ENCODE measurements around the gene NEIL3.

DNA sequence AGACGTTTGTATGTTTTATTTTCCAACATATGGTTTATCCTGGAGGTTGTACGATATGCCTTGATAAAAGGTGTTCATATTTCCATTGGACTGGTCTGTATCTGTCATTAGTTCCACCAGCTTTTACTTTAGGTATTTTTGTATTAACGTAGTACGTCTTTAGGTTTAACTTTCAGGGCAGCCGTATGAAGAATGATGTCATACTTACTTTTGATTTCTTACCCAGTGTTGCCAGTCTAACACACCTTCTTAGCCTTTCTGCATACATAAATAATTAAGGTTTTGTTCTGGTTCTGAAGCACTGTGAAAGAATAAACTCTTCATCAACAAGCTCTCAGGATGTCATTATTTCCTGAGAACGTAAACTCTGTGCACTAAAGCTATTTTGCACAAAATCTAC lies 18.9 kb upstream of the NEIL3 start:
- TF ChIP-seq POLR2AphosphoS5 (IDR thresholded peaks at IDR 0.05), result no peak
- TF ChIP-seq, protein P1, sequence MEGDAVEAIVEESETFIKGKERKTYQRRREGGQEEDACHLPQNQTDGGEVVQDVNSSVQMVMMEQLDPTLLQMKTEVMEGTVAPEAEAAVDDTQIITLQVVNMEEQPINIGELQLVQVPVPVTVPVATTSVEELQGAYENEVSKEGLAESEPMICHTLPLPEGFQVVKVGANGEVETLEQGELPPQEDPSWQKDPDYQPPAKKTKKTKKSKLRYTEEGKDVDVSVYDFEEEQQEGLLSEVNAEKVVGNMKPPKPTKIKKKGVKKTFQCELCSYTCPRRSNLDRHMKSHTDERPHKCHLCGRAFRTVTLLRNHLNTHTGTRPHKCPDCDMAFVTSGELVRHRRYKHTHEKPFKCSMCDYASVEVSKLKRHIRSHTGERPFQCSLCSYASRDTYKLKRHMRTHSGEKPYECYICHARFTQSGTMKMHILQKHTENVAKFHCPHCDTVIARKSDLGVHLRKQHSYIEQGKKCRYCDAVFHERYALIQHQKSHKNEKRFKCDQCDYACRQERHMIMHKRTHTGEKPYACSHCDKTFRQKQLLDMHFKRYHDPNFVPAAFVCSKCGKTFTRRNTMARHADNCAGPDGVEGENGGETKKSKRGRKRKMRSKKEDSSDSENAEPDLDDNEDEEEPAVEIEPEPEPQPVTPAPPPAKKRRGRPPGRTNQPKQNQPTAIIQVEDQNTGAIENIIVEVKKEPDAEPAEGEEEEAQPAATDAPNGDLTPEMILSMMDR (IDR thresholded peaks at IDR 0.05), result no peak
- TF ChIP-seq POLR2A (IDR thresholded peaks at IDR 0.05), result no peak
- no peak for TF ChIP-seq EP300 (IDR thresholded peaks at IDR 0.05)
